NCI-H2029 treated with DMSO at 0.1 percent for 48 hours (cell line): ENCODE results near the gene DNAH1.

Experiments used
- DNase-seq: peaks from one replicate; lab custom pipeline; 2025; lab: John Stamatoyannopoulos, UW

DNAH1 gene

DNA sequence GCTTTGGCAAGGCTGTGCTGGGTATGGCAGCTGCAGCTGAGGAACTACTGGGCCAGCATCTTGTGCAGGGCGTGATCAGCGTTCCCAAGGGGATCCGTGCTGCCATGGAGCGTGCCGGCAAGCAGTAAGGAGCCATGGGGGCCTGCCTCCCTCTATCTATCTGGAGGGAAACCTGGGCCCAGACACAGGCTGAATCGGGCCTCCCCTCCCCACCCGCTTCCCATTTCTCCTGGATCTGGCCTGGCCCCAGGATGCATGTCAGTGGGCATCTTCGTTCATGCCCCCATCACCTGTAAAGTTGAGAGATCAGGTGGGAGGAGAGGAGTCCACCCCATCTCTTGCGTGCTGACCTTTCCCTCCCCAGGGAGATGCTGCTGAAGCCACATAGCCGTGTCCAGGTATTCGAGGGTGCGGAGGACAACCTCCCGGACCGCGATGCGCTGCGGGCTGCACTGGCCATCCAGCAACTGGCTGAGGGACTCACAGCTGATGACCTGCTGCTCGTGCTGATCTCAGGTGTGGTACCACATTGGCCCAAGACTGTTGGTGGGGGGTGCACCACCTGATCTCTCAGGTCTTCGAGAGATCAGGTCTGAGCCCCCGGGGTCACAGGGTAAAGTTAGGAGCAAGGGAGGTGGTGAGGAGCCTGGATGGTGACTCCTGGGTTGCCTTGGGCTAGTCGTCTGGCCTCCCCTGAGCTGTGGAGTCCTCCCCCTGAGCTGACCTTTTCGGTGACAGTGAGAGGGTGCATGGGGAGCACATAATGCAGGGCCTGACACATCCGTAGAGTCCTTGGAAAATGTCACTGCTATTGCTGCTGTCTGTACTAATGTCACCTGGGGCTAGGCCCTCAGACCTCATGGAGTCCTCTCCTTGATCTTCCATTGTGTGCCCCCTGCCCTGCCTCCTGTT lies 25.3 kb upstream of the DNAH1 start:
- DNase-seq, result no peak

DNA sequence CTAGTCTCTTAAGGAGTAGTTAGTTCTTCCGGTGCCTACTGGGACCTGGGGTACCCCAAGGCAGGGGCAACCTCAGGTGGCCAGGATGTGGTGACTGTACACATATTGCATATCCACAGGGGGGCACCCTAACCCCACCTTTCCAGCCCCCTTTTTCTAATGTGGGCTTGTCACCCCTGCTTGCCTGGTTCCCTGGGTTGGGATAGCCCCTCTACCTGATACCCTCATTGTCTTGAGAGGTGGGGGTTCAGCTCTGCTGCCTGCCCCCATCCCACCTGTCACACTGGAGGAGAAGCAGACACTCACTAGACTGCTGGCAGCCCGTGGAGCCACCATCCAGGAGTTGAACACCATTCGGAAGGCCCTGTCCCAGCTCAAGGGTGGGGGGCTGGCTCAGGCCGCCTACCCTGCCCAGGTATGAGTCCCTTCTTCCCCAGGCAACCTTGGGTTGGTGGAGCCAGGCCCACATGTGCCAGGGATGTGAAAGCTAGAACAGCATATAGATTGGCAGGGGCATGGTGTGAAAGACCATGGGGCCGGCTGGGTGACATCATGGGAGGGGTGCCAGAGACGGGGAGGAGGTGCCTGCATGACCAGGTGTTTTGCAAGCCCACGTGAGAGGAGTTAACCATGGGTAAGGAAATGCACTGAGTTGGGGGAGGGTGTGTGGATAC lies 24.5 kb upstream of the DNAH1 start:
- DNase-seq, result no peak

DNA sequence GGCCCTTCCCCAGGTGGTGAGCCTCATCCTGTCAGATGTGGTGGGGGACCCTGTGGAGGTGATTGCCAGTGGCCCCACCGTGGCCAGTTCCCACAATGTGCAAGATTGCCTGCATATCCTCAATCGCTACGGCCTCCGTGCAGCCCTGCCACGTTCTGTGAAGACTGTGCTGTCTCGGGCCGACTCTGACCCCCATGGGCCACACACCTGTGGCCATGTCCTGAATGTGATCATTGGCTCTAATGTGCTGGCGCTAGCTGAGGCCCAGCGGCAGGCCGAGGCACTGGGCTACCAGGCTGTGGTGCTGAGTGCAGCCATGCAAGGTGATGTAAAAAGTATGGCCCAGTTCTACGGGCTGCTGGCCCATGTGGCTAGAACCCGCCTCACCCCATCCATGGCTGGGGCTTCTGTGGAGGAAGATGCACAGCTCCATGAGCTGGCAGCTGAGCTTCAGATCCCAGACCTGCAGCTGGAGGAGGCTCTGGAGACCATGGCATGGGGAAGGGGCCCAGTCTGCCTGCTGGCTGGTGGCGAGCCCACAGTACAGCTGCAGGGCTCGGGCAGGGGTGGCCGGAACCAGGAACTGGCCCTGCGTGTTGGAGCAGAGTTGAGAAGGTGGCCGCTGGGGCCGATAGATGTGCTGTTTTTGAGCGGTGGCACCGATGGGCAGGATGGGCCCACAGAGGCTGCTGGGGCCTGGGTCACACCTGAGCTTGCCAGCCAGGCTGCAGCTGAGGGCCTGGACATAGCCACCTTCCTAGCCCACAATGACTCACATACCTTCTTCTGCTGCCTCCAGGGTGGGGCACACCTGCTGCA lies 23.7 kb upstream of the DNAH1 start:
- no peak for DNase-seq

DNA sequence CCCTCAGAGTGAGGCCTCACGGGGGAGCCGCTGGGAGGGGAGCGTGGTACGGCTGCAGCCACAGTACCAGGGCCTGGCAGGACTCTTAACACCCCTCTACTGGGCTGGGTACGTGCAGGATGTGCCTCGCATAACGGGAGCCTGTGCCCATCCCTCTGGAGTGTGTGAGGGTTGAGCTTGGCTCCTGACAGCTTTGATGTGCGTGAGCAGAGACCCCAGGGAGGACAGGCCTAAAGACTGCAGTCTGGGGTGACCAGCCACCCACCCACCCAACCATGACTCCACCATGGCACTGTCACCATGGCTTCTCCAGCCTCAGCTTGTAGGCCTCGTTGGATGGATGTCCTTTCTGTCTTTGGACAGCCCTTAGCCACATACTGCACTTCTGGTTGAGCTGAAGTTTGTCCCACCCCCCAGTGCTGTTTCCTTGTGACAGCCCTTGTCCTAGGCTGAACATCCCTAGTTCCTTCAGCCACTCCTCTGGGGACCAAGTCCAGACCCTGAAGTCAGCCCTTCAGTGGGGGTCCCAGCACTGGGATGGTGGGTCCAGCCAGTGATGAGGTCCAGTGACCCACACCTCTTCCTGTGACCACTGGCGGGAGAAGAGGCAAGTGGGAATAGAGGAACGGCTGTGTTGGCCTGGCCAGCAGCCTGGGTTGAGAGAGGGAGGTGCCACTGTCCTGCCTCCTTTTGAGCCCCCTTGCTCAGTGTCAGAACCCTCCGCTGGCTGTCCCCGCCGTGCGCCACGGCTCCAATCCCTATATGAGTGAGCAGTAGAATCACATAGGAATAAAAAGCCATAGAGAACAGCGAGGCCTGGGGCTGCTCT lies 22.4 kb upstream of the DNAH1 start:
- no peak for DNase-seq

DNA sequence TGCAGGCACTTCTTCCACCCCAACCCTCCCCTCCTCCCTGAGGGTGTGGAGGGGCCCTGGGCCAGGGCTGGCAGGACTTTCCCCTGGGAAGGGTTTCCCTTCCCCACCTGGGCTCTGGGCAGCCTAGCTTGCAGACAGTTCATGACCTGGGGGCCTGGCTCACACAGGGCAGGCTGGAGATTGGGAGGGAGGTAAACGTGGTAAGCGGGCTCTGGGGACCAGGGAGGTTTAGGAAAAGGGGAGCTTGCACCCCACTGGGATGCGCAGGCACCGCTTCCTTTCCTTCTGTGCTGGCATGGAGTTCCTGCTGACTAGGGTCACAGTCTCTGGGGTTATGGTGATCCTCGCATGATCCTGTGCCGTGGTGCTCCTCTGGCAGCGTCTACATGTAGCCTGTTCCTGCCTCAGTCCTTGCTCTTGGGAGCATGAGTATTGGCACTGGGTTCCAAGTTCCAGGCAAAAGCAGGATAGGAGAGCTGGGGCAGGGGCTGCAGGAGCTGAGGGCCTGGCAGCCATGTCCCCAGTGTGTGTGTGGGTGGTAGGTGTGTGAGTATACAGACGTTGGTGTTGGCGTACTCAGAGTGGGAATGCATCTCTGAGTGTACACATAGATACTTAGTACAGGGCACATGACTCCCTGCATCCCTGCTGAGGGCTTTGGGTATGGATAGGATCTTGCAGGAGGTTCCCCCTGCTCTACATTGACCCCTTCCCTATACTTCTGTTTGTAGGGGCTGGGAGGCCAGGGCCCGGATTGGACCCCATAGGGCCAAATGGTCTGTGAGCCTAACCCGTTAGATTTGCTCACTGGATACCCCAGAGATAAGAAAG lies 21.6 kb upstream of the DNAH1 start:
- no peak for DNase-seq

DNA sequence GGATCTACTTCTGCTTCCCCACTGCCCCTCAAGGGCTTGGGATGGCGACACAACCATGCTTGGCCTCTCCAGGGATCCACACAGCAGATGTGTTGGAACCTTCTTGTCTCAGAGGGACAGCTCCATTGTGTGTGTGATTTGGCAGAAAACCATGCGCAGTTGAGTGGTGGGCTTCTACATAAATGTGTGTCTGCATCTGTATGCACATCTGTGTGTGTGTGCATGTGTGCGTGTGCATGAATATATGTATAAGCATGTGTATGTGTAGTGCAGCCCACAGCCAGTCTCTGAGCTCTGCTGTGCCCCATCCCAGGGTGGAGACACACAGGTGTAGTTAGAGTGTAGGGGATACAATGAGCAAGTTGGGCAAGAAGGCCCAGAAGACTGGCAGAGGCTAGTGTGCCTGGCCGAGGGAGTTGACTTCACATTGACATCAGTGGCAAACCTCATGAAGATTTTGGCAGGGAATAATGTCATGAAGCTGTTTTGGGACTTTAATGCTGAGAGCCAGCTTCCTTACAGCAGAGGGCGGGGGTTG lies 20.4 kb upstream of the DNAH1 start:
- DNase-seq, result no peak

DNA sequence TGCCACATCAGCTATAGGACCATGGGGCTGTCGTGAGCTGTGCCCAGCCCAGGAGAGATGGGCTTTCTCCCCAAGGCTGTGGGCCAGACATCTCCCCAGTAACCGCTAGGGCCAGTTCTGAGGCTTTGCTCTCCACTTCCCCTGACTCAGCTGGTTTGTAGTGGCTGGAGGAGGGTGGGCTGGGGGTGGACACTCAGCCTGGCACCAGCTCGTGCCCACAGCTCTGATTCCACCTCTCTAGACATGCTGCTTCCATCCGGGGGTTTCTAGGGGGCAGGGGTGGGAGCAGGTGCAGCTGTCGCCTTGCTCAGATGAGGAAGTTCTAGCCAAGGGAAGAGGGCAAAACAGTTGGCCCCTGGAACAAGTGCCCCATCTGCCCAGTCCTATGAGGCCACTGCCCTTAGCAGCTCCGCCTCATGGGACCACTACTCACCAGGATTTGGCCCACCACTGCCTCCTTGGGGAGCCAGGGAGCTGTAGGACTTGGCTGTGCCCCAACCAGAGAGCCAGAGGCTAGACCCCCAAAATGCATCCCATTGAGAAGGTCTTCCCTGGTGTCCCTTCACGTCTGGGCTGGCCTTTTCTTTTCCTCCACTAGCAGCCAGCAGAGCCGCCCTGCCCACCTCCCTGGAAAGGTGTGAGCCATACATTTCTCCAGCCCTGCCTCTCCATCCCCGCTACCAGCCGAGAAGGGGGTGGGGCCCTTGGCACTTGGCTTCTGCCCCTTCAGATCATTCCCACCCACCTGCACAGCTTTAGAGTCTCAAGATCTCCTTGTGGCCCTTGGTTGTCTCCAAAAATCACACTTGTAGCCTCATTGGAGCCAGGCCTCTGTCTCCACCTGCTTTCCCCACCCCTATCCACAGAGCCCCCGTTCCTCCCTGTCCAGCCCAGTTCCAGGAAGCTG lies 18.6 kb upstream of the DNAH1 start:
- DNase-seq, result no peak

DNA sequence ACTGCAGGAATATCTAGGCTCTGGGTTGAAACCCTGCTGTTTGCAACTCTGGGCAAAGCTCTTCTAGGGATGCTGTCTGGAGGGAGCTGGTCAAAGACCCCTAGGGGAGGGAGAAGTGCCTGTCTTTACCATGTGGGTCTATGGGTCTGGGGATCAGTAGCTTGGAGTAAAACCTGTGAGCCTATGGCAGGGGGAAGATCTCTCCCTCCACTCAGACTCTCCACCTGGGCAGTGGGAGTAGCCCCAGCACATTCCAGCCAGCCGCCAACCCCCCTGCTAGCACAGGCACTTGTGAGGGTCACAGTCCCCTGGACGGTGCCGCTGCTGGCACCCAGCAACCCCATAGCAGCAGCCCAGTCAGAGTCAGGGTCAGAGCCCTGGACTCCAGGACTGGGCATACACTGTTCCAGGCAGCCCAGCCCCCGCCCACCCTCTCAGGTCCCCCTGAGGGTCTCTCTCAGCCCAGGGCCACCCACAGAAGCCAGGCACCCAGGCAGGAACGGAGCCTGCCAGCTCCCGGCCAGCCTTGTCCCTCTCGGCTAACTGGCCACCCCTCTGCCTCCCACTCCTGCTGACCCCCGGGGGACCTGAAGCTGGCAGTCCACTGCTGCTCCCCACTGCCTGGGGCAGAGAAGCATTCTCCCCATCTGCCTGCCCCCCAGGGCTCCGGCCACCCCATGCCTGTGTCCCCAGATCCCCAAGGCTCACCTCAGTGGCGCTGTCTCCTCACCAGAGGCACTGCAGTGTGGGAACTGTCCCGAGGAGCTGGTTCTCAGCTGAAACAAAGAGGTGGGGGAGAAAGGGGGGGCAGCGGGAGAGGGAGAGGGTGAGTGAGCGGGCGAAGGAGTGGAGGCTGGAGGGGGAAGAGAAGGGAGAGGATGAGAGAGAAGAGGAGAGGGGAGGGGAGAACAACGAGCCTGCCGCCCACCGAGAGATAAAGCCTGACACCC lies 17.7 kb upstream of the DNAH1 start:
- no peak for DNase-seq

DNA sequence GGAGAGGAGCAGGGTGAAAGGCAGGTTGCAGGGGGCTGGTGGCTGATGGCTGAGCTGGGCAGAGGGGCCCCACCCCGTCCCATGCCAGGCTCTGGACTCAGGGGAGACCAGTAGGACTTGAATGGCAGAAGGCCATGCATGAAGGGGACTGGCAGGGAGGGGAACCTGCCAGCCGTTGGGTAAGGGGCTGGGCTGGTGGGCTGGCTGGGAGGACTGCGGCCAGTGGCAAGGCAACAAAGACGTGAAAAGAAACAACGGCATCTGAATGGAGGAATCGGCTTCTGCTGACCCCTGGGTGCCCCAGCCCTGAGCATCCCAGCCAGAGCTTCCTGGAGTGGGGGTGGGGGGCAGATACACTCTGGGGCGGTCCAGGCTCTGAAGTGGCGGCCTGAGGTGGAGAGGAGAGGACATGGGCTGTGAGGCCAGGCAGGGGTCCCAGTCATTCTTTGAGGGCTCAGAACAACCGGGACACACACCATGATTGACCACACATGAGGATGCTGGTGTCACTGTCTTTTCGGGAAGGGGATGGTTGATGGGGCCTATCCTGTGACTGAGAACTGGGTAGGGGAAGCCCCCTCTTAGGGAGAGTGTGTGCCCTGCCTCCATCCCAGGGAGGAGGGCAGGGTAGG lies 16.8 kb upstream of the DNAH1 start:
- DNase-seq, result no peak

DNA sequence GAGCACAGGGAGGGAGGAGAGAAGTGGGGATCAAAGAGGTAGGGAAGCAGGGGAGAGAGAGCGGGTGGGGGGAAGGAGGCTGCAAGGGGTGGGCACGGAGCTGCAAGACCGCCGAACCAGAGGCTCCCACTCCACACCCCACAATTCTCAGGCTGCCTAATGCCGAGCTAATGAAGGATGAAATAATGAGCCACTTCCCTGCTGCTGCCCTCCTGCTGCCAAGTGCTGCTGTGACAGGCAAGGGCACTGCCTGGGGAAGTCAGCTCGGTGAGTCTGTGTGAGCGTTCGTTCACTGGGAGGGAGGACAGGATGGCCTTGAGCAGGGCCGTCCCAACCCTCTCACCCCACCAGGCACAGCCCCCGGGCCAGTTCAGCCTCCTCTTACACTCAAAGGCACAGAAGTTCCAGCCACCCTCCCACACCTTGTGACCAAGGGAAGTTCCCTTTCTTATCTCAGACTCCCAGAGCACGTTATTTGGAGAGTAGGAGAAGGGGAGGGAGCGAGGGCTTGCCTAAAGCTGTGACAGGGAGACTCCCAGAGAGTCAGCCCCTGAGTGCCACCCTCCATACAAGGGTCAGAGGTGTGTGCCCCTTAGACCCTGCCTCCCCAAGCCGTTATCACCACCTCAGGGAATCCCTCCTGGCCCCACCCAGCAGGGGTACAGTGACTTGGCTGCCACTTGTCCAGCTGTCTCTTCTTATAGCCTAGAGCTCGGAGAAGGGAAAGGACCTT lies 16.1 kb upstream of the DNAH1 start:
- DNase-seq, result no peak

DNA sequence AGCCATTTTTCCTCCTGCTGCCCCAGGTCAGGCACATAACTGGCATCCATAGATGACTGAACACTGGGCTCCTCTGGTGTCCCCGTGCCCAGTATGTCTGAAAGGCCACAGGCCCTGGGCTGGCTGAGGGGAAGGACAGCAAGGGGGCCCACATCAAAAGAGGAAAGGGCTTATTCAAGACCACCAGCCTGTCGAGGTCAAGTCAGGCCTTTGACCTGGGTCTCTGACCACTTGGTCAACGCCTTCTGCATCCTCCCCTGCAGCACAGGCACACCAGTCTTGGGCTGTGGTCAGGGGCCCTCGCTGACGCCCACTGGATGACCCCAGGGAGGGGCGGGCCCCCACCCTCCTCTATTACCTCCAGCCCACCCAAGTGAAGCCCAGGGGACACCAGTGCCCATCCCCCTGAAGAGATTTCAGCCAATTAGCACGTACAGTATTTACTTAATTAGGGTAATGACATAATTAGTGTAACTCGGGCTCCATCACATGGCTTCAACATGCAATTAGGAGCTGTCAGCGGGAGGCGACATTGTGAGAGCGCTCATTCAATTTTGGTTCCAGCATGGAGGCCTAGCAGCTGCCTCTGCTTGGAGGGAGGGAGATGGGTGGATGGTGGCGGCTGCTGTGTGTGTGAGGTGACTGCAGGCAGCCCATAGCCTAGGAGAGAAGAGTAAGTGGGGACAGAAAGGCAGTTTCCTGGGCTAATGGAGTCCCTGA lies 13.5 kb upstream of the DNAH1 start:
- DNase-seq, result no peak

DNA sequence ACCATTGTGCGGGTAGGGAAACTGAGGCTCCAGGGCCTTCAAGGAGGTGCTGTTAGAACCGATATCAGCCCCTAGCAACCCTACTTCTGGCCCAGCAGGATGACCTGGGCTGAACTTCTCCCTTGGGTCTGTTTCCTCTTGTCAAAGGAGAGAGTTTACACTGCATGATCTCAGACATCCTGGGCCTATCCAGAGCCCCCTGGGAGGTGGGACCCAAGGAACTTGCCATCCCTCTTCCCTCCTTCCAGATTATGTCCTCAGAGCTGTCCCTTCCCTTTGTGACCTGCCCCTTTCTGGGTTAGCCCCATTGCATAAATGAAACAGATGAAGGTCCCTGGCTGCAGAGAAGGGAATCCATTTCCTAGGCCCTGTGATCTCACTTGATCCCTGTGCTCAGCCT lies 12.3 kb upstream of the DNAH1 start:
- no peak for DNase-seq

DNA sequence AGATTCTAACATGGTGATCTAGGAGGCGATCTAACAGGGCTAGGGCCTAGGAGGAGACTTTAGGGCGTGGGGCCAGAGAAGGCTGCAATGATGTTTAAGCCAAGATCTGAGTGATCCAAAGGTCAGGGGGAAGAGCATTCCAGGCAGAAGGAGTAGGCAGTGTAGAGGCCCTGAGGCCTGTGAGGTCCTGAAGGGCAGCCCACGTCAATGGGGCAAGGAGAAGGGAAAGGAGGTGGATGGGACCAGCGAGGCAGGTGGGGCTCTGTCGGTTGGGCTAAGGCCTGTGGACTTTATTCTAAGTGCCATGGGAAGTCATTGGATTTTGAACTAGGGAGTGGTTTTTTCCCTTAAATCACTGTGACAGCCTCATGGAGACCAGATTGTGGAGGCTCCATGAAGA lies 10.2 kb upstream of the DNAH1 start:
- DNase-seq, result no peak

DNA sequence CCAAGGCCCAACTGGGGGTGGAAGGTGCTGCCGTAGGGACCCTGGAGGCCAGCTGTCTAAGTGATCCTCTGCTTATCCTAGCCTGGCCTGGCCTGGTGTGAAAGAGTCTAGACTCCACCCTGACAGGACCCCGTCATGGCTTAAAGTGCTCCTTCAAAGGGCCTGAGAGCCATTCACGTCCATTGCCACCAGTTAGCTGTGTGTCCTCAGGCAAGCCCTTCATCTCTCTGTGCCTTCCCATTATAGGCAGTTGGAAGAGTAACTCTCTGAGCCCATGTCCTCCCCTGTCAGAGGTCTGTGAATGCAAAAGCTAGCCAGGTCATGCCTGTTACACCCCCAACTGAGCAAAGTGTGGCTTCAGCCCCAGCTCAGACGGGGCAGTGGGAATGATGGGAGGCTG lies 9.1 kb upstream of the DNAH1 start:
- no peak for DNase-seq

DNA sequence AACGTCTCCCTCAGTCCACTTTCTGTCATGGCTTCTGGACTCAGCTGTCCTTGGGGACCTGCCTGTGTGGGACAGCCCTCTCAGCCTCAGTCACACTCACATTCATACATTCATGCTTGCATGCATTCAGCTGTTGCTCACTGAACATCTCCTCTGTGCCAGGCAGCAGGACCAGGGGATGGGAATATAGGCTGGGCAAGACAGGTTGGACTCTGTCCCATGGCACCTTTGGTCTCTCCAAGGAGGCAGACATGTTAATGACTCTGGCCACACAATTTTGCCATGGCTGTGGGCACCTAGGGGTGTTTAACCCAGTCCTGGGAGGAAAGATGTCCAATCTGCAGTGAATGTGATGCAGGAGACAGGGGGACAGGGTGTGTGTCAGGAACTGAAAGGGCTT lies 7.8 kb upstream of the DNAH1 start:
- no peak for DNase-seq

DNA sequence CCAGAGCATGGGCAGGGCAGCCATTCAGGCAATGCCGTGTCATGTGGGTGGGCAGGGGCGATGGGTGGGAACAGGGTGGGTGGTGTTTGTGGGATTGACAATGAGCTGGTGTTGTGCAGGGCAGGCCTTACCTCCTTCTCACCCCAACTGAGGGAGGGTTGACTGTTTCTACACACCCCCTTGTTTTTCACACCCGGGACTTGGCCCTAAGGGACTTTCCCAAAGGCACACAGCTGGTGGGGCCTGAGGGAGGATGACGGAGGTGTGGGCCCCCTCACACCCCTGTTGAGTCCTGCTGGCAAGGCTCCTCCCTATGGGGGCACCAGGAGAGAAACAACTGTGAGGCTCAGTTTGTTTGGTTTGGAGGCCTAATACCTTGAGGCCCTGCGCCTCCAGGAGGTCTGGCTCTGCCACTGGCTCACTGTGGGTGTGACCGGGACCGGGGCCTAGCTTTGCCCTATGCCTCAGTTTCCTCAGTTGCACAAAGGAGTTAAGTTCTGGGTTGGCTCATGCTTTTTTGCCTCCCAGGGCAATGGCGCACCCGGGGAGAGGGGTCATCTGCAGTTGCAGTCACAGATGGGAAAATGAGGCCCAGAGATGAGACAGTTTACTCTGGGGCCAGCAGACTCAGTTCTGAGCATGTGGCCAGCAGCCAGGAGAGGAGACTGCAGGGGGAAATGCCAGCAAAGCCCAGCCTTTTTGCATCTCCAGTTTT lies 5.1 kb upstream of the DNAH1 start:
- no peak for DNase-seq
